HG02981 (cell line): Measurements from ENCODE around the gene KLC4.

Experiments used
- ATAC-seq: cut with Tn5 transposase; IDR thresholded peaks from one replicate; pipeline ENCODE4 v1.9.1; 2021; ENCODE audit warnings: mild to moderate bottlenecking, moderate library complexity; ENCODE audit not compliant: unreplicated experiment

KLC4 gene

GRCh38 chr6:43120944-43121913 lies 61.8 kb downstream of the KLC4 start:
- no peak for ATAC-seq

DNA sequence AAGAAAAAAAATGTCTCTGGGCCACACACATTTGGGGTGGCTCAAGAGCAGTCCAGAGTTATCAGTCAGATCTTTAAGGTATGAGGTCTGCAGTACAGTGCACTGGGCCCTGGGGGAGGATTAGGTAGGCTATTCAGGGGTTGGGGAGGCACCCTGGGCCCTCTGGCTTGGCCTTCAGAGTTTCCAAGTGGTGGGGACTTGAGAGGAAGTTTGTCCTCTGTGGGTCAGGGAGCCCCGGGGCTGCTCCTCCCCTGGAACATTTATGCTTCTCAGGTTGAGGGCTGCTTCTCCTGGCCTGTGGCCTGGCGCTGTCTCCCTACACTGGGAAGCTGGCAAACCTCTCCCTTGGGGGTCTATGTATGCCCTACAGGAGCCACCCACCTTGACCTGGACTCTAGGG lies 62.7 kb downstream of the KLC4 start:
- no peak for ATAC-seq

DNA sequence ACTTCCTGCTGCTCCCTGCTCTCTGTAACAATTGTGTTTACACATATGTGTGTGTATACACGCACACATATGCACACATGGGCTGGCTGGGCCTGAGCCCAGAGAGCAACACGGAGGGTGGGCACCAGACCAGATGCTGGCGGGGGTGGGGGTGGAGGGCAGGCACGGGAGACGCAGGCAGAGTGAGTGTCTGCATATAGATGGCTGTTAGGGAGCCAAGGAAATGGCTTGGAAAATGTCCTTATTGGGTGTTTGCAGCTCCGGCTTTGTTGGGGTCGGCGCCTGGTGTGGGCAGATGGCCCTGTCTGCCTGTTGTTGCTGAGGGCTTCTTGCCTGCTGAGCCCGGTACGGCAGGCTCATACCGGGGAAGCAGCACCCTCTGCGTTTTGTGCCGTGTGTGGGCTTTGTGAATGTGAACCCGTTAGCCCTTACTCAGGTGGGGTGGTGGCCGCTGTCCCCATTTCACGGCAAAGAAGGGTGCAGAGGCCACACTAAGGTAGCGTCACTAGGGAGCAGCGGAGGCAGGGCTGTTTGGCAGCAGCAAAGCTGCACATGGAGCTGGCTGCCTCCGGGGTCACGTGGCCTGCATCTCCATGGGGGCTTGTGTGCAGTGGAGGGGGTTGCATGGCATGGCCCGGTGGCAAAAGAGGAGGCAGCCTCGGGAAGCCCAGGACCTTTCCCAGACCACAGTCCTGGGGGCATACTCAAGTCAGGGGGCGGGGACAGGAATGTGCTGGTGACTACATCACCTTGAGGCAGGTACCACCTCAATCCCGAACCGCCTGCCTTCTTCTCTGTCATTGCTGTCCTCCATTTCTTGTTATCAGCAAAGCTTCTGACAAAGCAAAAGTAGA lies 64.3 kb downstream of the KLC4 start:
- no peak for ATAC-seq

- ATAC-seq = no peak
Observed at GRCh38 chr6:43124481-43124880, 65.0 kb downstream of the KLC4 start.
